GM03348 (cell line): ENCODE measurements around the gene CIITA.

ENCODE experiments used
- DNase-seq: peaks from one replicate; pipeline ENCODE4 v3.0.0; 2012; ENCODE audit warnings: low spot score

CIITA gene

GRCh38 chr16:10852286-10852685, 24.7 kb upstream of the CIITA start:
- DNase-seq = no peak

GRCh38 chr16:10852948-10853347, 24.1 kb upstream of the CIITA start:
- no peak for DNase-seq

DNA sequence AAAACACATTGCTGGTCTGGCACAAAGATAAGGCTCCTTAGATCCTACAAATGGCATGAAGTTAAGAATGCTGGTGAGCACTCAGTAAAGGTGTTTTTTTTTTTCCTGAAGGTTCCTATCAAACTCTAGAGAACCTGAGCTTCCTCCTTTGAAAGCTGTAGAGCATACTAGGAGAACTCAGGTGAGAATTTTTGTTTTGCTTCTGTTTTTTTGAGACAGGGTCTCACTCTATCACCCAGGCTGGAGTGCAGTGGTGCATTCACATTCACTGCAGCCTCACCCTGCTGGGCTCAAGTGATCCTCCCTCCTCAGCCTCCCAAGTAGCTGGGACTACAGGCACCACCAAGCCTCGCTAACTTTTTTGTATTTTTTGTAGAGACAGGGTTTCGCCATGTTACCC, 21.0 kb upstream of the CIITA start:
- DNase-seq = no peak

- no peak for DNase-seq
These were observed 18.8 kb upstream of the CIITA start for GRCh38 chr16:10858203-10858602.

GRCh38 chr16:10859020-10859419, 18.0 kb upstream of the CIITA start:
- DNase-seq = no peak

DNA sequence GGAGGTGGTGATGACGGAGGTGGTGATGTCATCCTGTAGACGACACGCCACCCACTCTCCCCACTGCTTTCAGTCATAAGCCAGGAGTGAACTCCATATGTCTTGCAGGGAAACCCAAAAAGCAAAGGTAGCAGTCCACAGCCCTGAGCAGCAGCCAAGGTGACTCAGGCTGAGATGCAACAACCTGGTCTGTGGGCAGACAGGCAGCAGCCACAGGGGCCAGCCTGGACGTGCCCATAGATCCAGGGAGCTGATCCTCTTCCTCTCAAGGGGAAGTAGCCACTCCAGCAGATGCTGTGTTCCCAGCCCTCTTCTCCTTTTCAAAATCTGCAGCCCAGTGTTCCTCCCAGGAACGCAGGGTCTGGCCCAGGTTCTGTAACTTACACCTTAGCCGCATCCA, 17.3 kb upstream of the CIITA start:
- no peak for DNase-seq

- peak; percentile 35 for DNase-seq
These were observed 14.6 kb upstream of the CIITA start for GRCh38 chr16:10862438-10862837.

DNA sequence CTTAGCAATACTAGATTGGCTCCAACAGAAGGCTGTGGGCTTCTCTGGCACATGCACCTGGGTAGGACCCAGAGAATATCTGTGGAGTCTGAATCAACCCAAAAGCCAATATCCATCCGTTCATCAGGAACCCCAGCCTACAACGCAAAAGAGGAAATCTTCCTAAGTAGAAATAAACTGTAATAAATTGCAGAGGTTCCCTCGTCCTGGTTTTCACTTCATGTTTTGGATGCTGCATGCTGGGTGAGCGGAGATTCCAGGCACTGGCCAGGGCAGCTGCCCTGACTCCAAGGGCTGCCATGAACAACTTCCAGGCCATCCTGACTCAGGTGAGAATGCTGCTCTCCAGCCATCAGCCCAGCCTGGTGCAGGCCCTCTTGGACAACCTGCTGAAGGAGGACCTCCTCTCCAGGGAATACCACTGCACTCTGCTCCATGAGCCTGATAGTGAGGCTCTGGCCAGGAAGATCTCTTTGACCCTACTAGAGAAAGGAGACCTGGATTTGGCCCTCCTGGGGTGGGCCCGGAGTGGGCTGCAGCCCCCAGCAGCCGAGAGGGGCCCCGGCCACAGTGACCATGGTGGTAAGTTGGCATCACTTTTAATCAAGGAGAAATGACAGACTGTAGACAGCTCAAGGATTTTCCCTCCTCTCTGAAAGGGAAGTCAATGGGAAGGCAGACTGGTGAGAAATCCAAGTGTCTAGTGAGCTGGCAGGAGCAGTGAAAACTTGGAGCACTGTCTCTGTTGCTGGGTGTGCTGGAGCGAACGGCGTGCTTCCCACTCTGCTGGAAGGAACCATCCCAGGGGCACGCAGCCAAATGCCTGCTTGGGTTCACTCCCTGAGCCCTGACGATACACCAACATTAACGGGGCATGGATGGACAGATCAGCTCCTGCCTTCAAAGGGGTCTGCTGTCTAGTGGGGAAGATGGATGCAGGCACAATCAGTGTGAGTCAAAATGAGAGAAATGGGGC, 10.7 kb upstream of the CIITA start:
- DNase-seq = no peak

DNA sequence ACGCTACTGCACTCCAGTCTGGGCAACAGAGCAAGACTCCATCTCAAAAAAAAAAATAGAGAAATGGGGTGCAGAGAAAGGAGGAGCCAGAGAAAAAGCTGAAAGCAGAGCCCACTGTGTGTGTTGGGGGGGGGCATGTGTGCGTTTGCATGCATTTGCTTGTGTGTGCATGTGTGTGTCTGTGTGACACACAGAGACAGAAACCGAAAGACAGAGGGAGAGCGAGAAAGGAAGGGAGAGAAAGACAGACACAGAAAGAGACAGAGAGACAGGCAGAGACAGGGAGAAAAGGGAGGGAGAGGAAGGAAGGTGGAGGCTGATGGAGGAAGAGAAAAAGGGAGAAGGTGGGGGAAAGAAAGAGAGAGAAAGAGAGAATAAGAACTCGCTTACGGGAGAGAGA, 9.8 kb upstream of the CIITA start:
- DNase-seq = no peak

GRCh38 chr16:10868104-10868595, 8.9 kb upstream of the CIITA start:
- DNase-seq = no peak

- DNase-seq = no peak
These were observed 8.2 kb upstream of the CIITA start for GRCh38 chr16:10868596-10869469.

GRCh38 chr16:10870137-10870776, 6.7 kb upstream of the CIITA start:
- no peak for DNase-seq

- no peak for DNase-seq
These were observed 6.2 kb upstream of the CIITA start for GRCh38 chr16:10870808-10871156.

DNA sequence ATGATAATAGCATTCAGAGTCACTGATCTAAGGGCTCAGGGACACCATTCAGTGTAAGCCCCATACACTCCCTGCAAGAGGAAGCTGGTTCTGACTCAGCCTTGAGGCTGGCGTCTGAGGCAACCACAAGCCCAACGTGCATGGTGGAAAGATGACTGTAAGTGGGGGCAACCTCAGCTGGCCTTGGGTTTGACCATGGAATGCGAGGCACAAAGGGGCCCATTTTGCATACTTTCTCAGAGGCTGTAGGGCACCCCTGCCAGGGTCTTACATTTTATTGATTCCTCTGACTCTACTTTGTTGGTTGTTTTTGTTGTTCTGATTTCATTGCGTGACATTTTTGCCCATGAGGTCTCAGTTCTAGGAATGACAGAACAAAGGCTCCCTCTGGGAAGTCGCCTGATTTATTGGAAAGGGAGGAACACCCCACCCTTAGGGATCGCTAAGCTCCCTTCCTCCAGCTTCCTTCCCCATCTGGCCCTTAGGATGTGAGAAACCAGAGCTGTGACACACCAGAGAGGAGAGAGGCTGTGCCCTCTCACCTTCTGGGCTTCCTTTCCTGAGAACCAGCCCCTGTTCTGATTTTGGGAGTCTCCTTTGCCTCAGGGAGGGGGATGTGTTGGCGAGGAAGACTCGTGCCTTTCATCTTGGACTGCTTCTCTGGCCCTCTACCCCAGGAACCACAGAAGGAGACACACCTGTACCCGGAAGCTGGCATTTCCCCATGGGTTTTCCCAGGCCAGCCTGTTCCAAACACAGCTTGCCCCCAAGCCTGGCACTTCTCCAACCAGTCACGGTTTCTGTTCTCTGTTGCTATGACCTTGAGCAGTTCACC, 5.6 kb upstream of the CIITA start:
- DNase-seq = peak; percentile 84

DNA sequence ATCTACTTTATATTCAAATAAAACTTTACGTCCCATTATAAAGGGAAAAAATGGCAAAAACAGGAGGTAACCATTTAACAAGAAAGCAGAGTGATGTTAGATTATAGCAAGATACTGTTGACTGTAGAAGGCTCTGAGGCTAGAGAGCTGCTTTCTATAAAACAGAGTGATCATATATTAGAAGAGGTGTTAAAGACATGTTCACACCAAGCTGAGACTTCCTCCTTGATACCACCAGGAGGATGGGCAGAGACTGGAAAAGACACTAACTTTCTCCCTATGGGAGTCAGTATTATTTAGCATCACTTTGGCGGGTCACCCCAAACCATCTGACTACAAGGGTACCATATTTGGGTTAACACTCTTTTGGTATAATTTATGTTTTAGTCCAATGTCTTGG, 687 bp upstream of the CIITA start:
- DNase-seq = no peak

GRCh38 chr16:10877472-10877946, 507 bp downstream of the CIITA start:
- DNase-seq = no peak

- DNase-seq = no peak
These were observed 1.3 kb downstream of the CIITA start for GRCh38 chr16:10878328-10878643.

GRCh38 chr16:10878644-10879501, 1.9 kb downstream of the CIITA start:
- DNase-seq = peak; percentile 74

GRCh38 chr16:10879681-10880589, 2.9 kb downstream of the CIITA start:
- DNase-seq = no peak
